Transverse colon (tissue), 4 donors: ENCODE data around the gene FAM107B. TPM values are rescaled to one million over a fixed set of nuclear protein-coding genes. Genes with fewer than 3 reads are reported as not detected.

Source experiments
- DNase-seq: peaks from one replicate; pipeline ENCODE4 v3.0.0-alpha.2; 2019
- H3K27ac ChIP-seq, 4 donors: fragments of 200-600 bp; sonication (generic); 2 replicates each; pipeline ENCODE4 v1.5.1; 2016 to 2018; ENCODE audit warnings: inconsistent platforms in 4 of 4
- H3K27me3 ChIP-seq: fragments of 200-600 bp; sonication (generic); 2 replicates; pipeline ENCODE4 v1.5.1; 2017; ENCODE audit warnings: inconsistent platforms
- H3K36me3 ChIP-seq, 4 donors: fragments of 200-600 bp; sonication (generic); 2 replicates each; pipeline ENCODE4 v1.5.1; 2017 to 2019; ENCODE audit warnings: inconsistent platforms in 4 of 4
- H3K4me1 ChIP-seq, 4 donors: fragments of 200-600 bp; sonication (generic); 2 replicates each; pipeline ENCODE4 v1.5.1; 2017 to 2020; ENCODE audit warnings: inconsistent platforms in 4 of 4
- H3K4me3 ChIP-seq, 4 donors: fragments of 200-600 bp; sonication (generic); 1 replicate in 1 of 4; 2 replicates in 3 of 4; pipeline versions ENCODE4 v1.5.1 to v1.6.1; 2017 to 2019; ENCODE audit warnings: inconsistent platforms in 4 of 4
- H3K9me3 ChIP-seq, 2 donors: fragments of 200-600 bp; sonication (generic); 2 replicates each; pipeline ENCODE4 v1.5.1; 2017 to 2019; ENCODE audit warnings: inconsistent platforms in 2 of 2
- EP300 ChIP-seq: sonication (generic); formaldehyde crosslinking; IDR thresholded peaks from one replicate; pipeline ENCODE4 v1.6.1; 2017; ENCODE audit warnings: antibody characterized with exemption, low read depth
- POLR2A ChIP-seq: fragments of 450-650 bp; IDR thresholded peaks from one replicate; pipeline ENCODE4 v1.6.1; 2016; ENCODE audit warnings: antibody characterized with exemption, mild to moderate bottlenecking, moderate library complexity
- POLR2AphosphoS5 ChIP-seq, 3 donors: sonication (generic); formaldehyde crosslinking; IDR thresholded peaks; one replicate each; pipeline ENCODE4 v1.6.1; 2016; ENCODE audit warnings: antibody characterized with exemption in 3 of 3
- WGBS, 2 donors: methylation state at CpG; one replicate each; pipeline ENCODE4 v1.1.5; 2018; ENCODE audit warnings: low coverage in 1 of 2; 5-methylcytosine and 5-hydroxymethylcytosine counted together
- in situ Hi-C, 4 donors: fragments of 200-750 bp; cut with MboI; loops; one replicate each; pipeline versions ENCODE4 v1.15.0 to v1.15.1; 2017; ENCODE audit warnings: low sequenced_read_pairs in 3 of 4, low pct_ligation_motif_present in 1 of 4, low pct_unique_long_range_greater_than_20kb in 1 of 4
- intact Hi-C: fragments of 100-400 bp; cut with DNase I; formaldehyde crosslinking; loops from one replicate; pipeline ENCODE4 v1.15.1; 2023; ENCODE audit warnings: low total_unique reads
- total RNA-seq, 4 donors: library from RNA; depleted of rRNA; stranded (reverse); fragments of >200 nt; gene quantifications; one replicate each; pipeline ENCODE4 v1.1.0, GENCODE V29; 2016
- TF ChIP-seq, protein P1 (sequence below), 5 experiments: fragments of 200-600 bp in 3 of 5; fragments of 450-650 bp in 2 of 5; sonication (generic) in 3 of 5; IDR thresholded peaks; 1 replicate in 2 of 5; 2 replicates in 3 of 5; pipeline ENCODE4 v1.5.1; 2016 to 2017; ENCODE audit warnings: antibody characterized with exemption in 5 of 5, inconsistent platforms in 3 of 5, mild to moderate bottlenecking in 2 of 5, moderate library complexity in 1 of 5

The FAM107B gene
- total RNA-seq, 4 donors from 2014 or later: 23.9 to 71.0 (median 52.8) TPM

DNA sequence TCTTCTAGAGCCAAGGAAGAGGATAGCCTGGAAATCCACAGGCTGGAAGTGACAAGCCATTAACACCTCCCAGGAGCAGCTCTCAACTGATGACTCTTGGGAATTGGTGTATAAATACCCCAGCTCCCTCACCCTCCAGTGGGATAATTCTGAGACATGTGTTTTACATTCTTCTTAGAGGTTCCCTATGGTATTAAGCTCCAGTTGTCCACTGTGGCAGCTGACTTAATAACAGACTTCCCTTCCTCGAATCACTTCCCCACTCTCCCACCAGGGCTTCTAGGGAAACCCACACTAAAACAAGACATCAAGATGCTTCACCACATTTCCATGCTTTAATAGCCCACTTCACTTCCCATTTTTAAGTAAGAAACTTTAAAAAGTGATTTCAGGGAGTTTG lies 47.2 kb downstream of the FAM107B start:
- WGBS, 2 donors: 83% methylated on average over 1 of the region's 1 CpG; no CpG with 5 or more reads in 1 of the 2 donors
- no peaks in the 10 kb centered on the region for H3K9me3 ChIP-seq
- no peaks in the 10 kb centered on the region for H3K36me3 ChIP-seq
- DNase-seq: no peak
- intact Hi-C loops: no loop called here
- in situ Hi-C loops: no loop called here
- H3K27ac ChIP-seq: no peak overlapping the region
- no peaks in the 10 kb centered on the region for H3K4me1 ChIP-seq
- no peak overlapping the region for H3K4me3 ChIP-seq
- H3K27me3 ChIP-seq: no peaks in the 10 kb centered on the region
- TF ChIP-seq, protein P1, sequence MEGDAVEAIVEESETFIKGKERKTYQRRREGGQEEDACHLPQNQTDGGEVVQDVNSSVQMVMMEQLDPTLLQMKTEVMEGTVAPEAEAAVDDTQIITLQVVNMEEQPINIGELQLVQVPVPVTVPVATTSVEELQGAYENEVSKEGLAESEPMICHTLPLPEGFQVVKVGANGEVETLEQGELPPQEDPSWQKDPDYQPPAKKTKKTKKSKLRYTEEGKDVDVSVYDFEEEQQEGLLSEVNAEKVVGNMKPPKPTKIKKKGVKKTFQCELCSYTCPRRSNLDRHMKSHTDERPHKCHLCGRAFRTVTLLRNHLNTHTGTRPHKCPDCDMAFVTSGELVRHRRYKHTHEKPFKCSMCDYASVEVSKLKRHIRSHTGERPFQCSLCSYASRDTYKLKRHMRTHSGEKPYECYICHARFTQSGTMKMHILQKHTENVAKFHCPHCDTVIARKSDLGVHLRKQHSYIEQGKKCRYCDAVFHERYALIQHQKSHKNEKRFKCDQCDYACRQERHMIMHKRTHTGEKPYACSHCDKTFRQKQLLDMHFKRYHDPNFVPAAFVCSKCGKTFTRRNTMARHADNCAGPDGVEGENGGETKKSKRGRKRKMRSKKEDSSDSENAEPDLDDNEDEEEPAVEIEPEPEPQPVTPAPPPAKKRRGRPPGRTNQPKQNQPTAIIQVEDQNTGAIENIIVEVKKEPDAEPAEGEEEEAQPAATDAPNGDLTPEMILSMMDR (IDR thresholded peaks at IDR 0.05): no peak
- TF ChIP-seq POLR2AphosphoS5 (IDR thresholded peaks at IDR 0.05) (no peak), POLR2A (no peak), EP300 (no peak)

DNA sequence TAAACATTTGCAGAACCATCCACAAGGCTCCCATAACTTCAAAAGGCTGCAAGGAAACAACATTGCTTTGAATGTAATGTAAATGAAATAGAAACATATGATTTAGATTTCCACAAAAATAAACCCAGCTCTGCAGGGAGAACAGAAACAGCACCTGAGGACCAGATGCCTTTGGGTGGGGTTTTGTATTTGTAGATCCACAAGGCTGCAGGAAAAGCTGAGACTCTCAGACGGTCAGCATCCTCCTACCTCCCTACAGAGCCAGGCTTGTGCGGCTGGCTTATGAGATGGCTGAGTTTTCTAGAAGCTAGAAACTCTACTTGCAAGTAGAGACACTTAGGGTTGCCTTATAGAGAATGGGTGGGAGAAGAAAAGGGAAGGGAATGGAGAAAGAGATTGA lies 49.8 kb downstream of the FAM107B start:
- Histone ChIP-seq H3K4me1 (no peaks in the 10 kb centered on the region), H3K9me3 (no peaks in the 10 kb centered on the region), H3K27me3 (no peaks in the 10 kb centered on the region), H3K36me3 (no peaks in the 10 kb centered on the region), H3K4me3 (no peak overlapping the region), H3K27ac (no peak overlapping the region)
- DNase-seq: no peak
- whole genome bisulfite sequencing, 2 donors: 83% methylated on average over 2 of the region's 2 CpGs; no CpG with 5 or more reads in 1 of the 2 donors
- intact Hi-C loops: no loop called here
- in situ Hi-C loops: no loop called here
- TF ChIP-seq, protein P1 (IDR thresholded peaks at IDR 0.05): no peak
- TF ChIP-seq EP300: no peak
- no peak for TF ChIP-seq POLR2AphosphoS5 (IDR thresholded peaks at IDR 0.05)

- H3K27ac ChIP-seq: no peak overlapping the region
- no peak for DNase-seq
- H3K4me1 ChIP-seq: no peaks in the 10 kb centered on the region
- WGBS, 2 donors: 60 to 69% methylated on average over 2 to 5 of the region's 5 CpGs
- no peaks in the 10 kb centered on the region for H3K36me3 ChIP-seq
- intact Hi-C loops (no loop called here), in situ Hi-C loops (no loop called here)
- H3K9me3 ChIP-seq: no peaks in the 10 kb centered on the region
- no peaks in the 10 kb centered on the region for H3K27me3 ChIP-seq
- H3K4me3 ChIP-seq: no peak overlapping the region
- TF ChIP-seq EP300: no peak
- TF ChIP-seq POLR2A: no peak
- TF ChIP-seq POLR2AphosphoS5 (IDR thresholded peaks at IDR 0.05): no peak
- TF ChIP-seq, protein P1 (IDR thresholded peaks at IDR 0.05): no peak
Observed at GRCh38 chr10:14723052-14723689, 51.5 kb downstream of the FAM107B start.

GRCh38 chr10:14717552-14717951 lies 57.1 kb downstream of the FAM107B start:
- H3K36me3 ChIP-seq: no peaks in the 10 kb centered on the region
- intact Hi-C loops: no loop called here
- no peaks in the 10 kb centered on the region for H3K4me1 ChIP-seq
- H3K27me3 ChIP-seq: no peaks in the 10 kb centered on the region
- H3K4me3 ChIP-seq: no peak overlapping the region
- no peak overlapping the region for H3K27ac ChIP-seq
- no peaks in the 10 kb centered on the region for H3K9me3 ChIP-seq
- 79% methylated on average over 5 of the region's 5 CpGs; no CpG with 5 or more reads in 1 of the 2 donors for WGBS, 2 donors
- no peak for DNase-seq
- in situ Hi-C loops: no loop called here
- TF ChIP-seq POLR2AphosphoS5 (IDR thresholded peaks at IDR 0.05) (no peak), EP300 (no peak), POLR2A (no peak)
- TF ChIP-seq, protein P1 (IDR thresholded peaks at IDR 0.05): no peak
